GM12878 (cell line): ENCODE results near the gene RNU6-1. TPM values are rescaled to one million over a fixed set of nuclear protein-coding genes. Genes with fewer than 3 reads are reported as not detected.
A peak's percentile ranks its signal among the peaks of the same experiment; 100 is the strongest.

Experiments
- ATF3 ChIP-seq: IDR thresholded peaks from 2 replicates; pipeline ENCODE4 v1.6.1; 2011; ENCODE audit warnings: low read depth, mild to moderate bottlenecking, low read length, moderate library complexity, borderline replicate concordance; ENCODE audit errors: extremely low read depth
- BACH1 ChIP-seq: fragments of 450-650 bp; IDR thresholded peaks from 2 replicates; pipeline ENCODE4 v1.6.1; 2017; ENCODE audit warnings: mild to moderate bottlenecking, borderline replicate concordance
- CHD1 ChIP-seq: IDR thresholded peaks from 2 replicates; pipeline ENCODE4 v1.6.1; 2012; ENCODE audit warnings: low read depth, low read length, improper control_type of control experiment
- IKZF2 ChIP-seq, 2 experiments: fragments of 450-650 bp; IDR thresholded peaks; 2 replicates each; pipeline ENCODE4 v1.6.1; 2017; ENCODE audit warnings: mild to moderate bottlenecking in 2 of 2, moderate library complexity in 2 of 2
- IRF5 ChIP-seq: fragments of 450-650 bp; IDR thresholded peaks from 2 replicates; pipeline ENCODE4 v1.6.1; 2017; ENCODE audit warnings: borderline replicate concordance
- KDM1A ChIP-seq: fragments of 200-600 bp; sonication (generic); IDR thresholded peaks from 2 replicates; pipeline ENCODE4 v1.6.1; 2016; ENCODE audit warnings: borderline replicate concordance
- NFIC ChIP-seq: IDR thresholded peaks from 2 replicates; pipeline ENCODE4 v1.6.1; 2012; ENCODE audit warnings: low read depth, mild to moderate bottlenecking, inconsistent platforms, low read length, moderate library complexity
- RCOR1 ChIP-seq: conservative IDR thresholded peaks from 2 replicates; pipeline ENCODE4 v1.6.1; 2012; ENCODE audit warnings: low read depth, low read length, improper control_type of control experiment
- RELB ChIP-seq: fragments of 450-650 bp; IDR thresholded peaks from 2 replicates; pipeline ENCODE4 v1.6.1; 2017; ENCODE audit warnings: low read depth, mild to moderate bottlenecking, moderate library complexity
- TAF1 ChIP-seq: IDR thresholded peaks from 2 replicates; pipeline ENCODE4 v1.6.1; 2011; ENCODE audit warnings: mild to moderate bottlenecking, low read depth, low read length, borderline replicate concordance
- TCF12 ChIP-seq: IDR thresholded peaks from 2 replicates; pipeline ENCODE4 v1.6.1; 2011; ENCODE audit warnings: low read depth, mild to moderate bottlenecking, low read length
- ZBED1 ChIP-seq: IDR thresholded peaks from 2 replicates; pipeline ENCODE4 v1.6.1; 2016; ENCODE audit warnings: borderline replicate concordance
- ZNF687 ChIP-seq: fragments of 450-650 bp; IDR thresholded peaks from 2 replicates; pipeline ENCODE4 v1.6.1; 2017; ENCODE audit warnings: mild to moderate bottlenecking, moderate library complexity
- polyA plus RNA-seq, 11 experiments: library from polyadenylated mRNA; depleted of rRNA in 4 of 11; unstranded in 6 of 11; stranded (reverse) in 5 of 11; fragments of >200 nt; fragmentation: Nextera tagmentation in 4 of 11; fragmentation: Illumina TruSeq in 1 of 11; extraction: Ambion mirVana in 4 of 11; extraction: Trizol in 1 of 11; gene quantifications; 1 replicate in 1 of 11; 2 replicates in 10 of 11; pipeline versions ENCODE4 v1.2.1 to v1.2.3, GENCODE V29; 2011 to 2016; ENCODE audit warnings: inconsistent platforms in 2 of 11, missing spikeins in 2 of 11, low read depth in 1 of 11
- total RNA-seq, 4 experiments: library from RNA; depleted of rRNA in 3 of 4; stranded (reverse); fragments of >200 nt in 3 of 4; fragmentation: Illumina TruSeq in 1 of 4; extraction: Trizol in 1 of 4; gene quantifications; 2 replicates each; pipeline versions ENCODE4 v1.2.1 to v1.2.3, GENCODE V29; 2013 to 2021
- TF ChIP-seq, protein P1 (sequence below): fragments of 450-650 bp; IDR thresholded peaks from 2 replicates; pipeline ENCODE4 v1.6.1; 2016; ENCODE audit warnings: mild to moderate bottlenecking, moderate library complexity, borderline replicate concordance
- TF ChIP-seq, protein P2 (sequence below): fragments of 450-650 bp; IDR thresholded peaks from 2 replicates; pipeline ENCODE4 v1.6.1; 2018; ENCODE audit warnings: borderline replicate concordance, mild to moderate bottlenecking; ENCODE audit not compliant: partially characterized antibody

RNU6-1 gene
- total and polyA plus RNA-seq, 10 of the 15 experiments (the other 5 are each of a cell fraction or from before 2014, with no cell fraction given), result not detected

DNA sequence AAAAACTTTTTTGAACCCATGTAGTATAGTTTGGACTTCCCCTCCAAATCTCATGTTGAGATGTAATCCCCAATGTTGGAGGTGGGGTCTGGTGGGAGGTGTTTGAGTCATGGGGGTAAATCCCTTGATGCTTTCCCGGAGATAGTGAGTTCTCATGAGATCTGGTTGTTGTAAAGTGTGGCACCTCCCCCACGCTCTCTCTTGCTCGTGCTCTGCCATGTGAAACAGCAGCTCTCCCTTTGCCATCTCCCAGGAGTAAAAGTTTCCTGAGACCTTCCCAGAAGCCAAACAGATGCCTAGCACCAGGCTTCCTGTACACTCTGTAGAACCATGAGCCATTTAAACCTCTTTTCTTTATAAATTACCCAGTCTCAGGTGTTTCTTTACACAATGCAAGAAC is 16.0 kb upstream of the RNU6-1 start (continued):
- TF ChIP-seq, protein P1, sequence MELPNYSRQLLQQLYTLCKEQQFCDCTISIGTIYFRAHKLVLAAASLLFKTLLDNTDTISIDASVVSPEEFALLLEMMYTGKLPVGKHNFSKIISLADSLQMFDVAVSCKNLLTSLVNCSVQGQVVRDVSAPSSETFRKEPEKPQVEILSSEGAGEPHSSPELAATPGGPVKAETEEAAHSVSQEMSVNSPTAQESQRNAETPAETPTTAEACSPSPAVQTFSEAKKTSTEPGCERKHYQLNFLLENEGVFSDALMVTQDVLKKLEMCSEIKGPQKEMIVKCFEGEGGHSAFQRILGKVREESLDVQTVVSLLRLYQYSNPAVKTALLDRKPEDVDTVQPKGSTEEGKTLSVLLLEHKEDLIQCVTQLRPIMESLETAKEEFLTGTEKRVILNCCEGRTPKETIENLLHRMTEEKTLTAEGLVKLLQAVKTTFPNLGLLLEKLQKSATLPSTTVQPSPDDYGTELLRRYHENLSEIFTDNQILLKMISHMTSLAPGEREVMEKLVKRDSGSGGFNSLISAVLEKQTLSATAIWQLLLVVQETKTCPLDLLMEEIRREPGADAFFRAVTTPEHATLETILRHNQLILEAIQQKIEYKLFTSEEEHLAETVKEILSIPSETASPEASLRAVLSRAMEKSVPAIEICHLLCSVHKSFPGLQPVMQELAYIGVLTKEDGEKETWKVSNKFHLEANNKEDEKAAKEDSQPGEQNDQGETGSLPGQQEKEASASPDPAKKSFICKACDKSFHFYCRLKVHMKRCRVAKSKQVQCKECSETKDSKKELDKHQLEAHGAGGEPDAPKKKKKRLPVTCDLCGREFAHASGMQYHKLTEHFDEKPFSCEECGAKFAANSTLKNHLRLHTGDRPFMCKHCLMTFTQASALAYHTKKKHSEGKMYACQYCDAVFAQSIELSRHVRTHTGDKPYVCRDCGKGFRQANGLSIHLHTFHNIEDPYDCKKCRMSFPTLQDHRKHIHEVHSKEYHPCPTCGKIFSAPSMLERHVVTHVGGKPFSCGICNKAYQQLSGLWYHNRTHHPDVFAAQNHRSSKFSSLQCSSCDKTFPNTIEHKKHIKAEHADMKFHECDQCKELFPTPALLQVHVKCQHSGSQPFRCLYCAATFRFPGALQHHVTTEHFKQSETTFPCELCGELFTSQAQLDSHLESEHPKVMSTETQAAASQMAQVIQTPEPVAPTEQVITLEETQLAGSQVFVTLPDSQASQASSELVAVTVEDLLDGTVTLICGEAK, result no peak
- TF ChIP-seq, protein P2, sequence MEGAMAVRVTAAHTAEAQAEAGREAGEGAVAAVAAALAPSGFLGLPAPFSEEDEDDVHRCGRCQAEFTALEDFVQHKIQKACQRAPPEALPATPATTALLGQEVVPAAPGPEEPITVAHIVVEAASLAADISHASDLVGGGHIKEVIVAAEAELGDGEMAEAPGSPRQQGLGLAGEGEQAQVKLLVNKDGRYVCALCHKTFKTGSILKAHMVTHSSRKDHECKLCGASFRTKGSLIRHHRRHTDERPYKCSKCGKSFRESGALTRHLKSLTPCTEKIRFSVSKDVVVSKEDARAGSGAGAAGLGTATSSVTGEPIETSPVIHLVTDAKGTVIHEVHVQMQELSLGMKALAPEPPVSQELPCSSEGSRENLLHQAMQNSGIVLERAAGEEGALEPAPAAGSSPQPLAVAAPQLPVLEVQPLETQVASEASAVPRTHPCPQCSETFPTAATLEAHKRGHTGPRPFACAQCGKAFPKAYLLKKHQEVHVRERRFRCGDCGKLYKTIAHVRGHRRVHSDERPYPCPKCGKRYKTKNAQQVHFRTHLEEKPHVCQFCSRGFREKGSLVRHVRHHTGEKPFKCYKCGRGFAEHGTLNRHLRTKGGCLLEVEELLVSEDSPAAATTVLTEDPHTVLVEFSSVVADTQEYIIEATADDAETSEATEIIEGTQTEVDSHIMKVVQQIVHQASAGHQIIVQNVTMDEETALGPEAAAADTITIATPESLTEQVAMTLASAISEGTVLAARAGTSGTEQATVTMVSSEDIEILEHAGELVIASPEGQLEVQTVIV, result no peak
- TF ChIP-seq BACH1 (no peak), NFIC (peak; percentile 43; the same call in 1 of the 2 replicates), IRF5 (no peak), TCF12 (peak; percentile 63; the same call in 1 of the 2 replicates), TAF1 (no peak), ZNF687 (peak; percentile 79), IKZF2 (IDR thresholded peaks at IDR 0.05) (peak in 1 of 2 experiments; percentile 37; a peak in 1 of 4 replicates), ZBED1 (0 out of 2 replicates have a peak, but pooled peaks have one; percentile 33), ATF3 (no peak), CHD1 (no peak), RELB (peak; percentile 50; the same call in 1 of the 2 replicates), RCOR1 (no peak), KDM1A (no peak)
